Panc1 (cell line): ENCODE results near the gene PLEKHD1. TPM values are rescaled to one million over a fixed set of nuclear protein-coding genes. Genes with fewer than 3 reads are reported as not detected.

Experiments used
- ATAC-seq: fragments of 200-7000 bp; cut with Tn5 transposase; 2 replicates; pipeline ENCODE4 v1.9.1; 2020; ENCODE audit warnings: mild to moderate bottlenecking, moderate library complexity
- BruUV-seq: library from RNA; stranded (reverse); fragments of 400-500 nt; replicated peaks from 2 replicates; lab custom pipeline; 2021; lab: Mats Ljungman, UMichigan
- CTCF ChIA-PET: fragments of 300-600 bp; sonication (Branson Sonifier 250); formaldehyde crosslinking; loops from one replicate; lab custom pipeline; 2022; ENCODE audit warnings: antibody characterized with exemption; lab: Charles Lee
- POLR2A ChIA-PET: fragments of 300-600 bp; sonication (Branson Sonifier 250); formaldehyde crosslinking; loops from one replicate; lab custom pipeline; 2022; ENCODE audit warnings: antibody characterized with exemption; lab: Charles Lee
- DNase-seq: peaks from one replicate; pipeline ENCODE4 v3.0.0-alpha.2; 2010; ENCODE audit warnings: low read depth, low spot score
- H3K27ac ChIP-seq: 2 replicates; pipeline ENCODE4 v1.5.1; 2011; ENCODE audit warnings: mild to moderate bottlenecking, low read length, inconsistent platforms
- H3K27me3 ChIP-seq: fragments of 200-500 bp; sonication (Bioruptor generic); 2 replicates; pipeline ENCODE4 v1.6.0; 2014; ENCODE audit warnings: low read length, inconsistent platforms; ENCODE audit not compliant: control insufficient read depth, insufficient read depth
- H3K36me3 ChIP-seq: fragments of 200-500 bp; sonication (Bioruptor generic); 2 replicates; pipeline ENCODE4 v1.5.1; 2014; ENCODE audit warnings: inconsistent platforms, mild to moderate bottlenecking, low read length, moderate library complexity; ENCODE audit not compliant: control insufficient read depth, insufficient read depth
- H3K4me1 ChIP-seq: 2 replicates; pipeline ENCODE4 v1.5.1; 2011; ENCODE audit warnings: inconsistent platforms, mild to moderate bottlenecking, low read length, moderate library complexity; ENCODE audit not compliant: control insufficient read depth, insufficient read depth
- H3K4me3 ChIP-seq, 2 experiments: 2 replicates each; pipeline ENCODE4 v1.5.1; 2011 to 2012; ENCODE audit warnings: low read depth in 2 of 2, low read length in 2 of 2, mild to moderate bottlenecking in 2 of 2, inconsistent platforms in 1 of 2, moderate library complexity in 1 of 2
- H3K9me3 ChIP-seq: fragments of 200-500 bp; sonication (Bioruptor generic); 2 replicates; pipeline ENCODE4 v1.5.1; 2014; ENCODE audit warnings: low read depth, mild to moderate bottlenecking, inconsistent platforms, low read length, moderate library complexity; ENCODE audit not compliant: control insufficient read depth, insufficient read depth
- CTCF ChIP-seq: fragments of 450-650 bp; IDR thresholded peaks from 2 replicates; pipeline ENCODE4 v1.5.1; 2017; ENCODE audit warnings: mild to moderate bottlenecking
- POLR2AphosphoS5 ChIP-seq: IDR thresholded peaks from 2 replicates; pipeline ENCODE4 v1.6.1; 2012; ENCODE audit warnings: mild to moderate bottlenecking, low read depth, low read length, moderate library complexity
- REST ChIP-seq, 2 experiments: IDR thresholded peaks; 2 replicates each; pipeline ENCODE4 v1.6.1; 2011 to 2012; ENCODE audit warnings: low read depth in 2 of 2, control low read depth in 1 of 2, low read length in 1 of 2, mild to moderate bottlenecking in 1 of 2, moderate library complexity in 1 of 2; ENCODE audit not compliant: insufficient read depth in 1 of 2
- SIN3A ChIP-seq: IDR thresholded peaks from 2 replicates; pipeline ENCODE4 v1.6.1; 2012; ENCODE audit warnings: low read depth, mild to moderate bottlenecking, low read length, moderate library complexity, borderline replicate concordance; ENCODE audit not compliant: insufficient read depth
- TCF7L2 ChIP-seq: IDR thresholded peaks from 2 replicates; pipeline ENCODE4 v1.6.1; 2011; ENCODE audit warnings: mild to moderate bottlenecking, low read depth, low read length, inconsistent platforms
- in situ Hi-C: cut with HindIII; loops from 2 replicates; pipeline ENCODE4 v1.10.0; 2016; ENCODE audit warnings: low sequenced_read_pairs, low pct_unique_long_range_greater_than_20kb
- intact Hi-C: fragments of 100-400 bp; cut with micrococcal nuclease; formaldehyde crosslinking; loops from one replicate; pipeline ENCODE4 v1.10.0; 2022; ENCODE audit not compliant: unreplicated experiment
- total RNA-seq: library from RNA; stranded (reverse); gene quantifications from one replicate; pipeline ENCODE4 v1.2.1, GENCODE V29; 2021; ENCODE audit not compliant: unreplicated experiment

Gene PLEKHD1
- total RNA-seq, 1 experiment from 2014 or later, result 0.08 TPM

- CTCF ChIA-PET, result no interaction called here
- no peak for ATAC-seq
Observed at GRCh38 chr14:69536971-69537370, 52.4 kb downstream of the PLEKHD1 start.

GRCh38 chr14:69537900-69538299, 53.4 kb downstream of the PLEKHD1 start:
- TF ChIP-seq POLR2AphosphoS5, result no peak
- H3K27me3 ChIP-seq, result no peaks in the 10 kb centered on the region
- H3K4me3 ChIP-seq, result no peak overlapping the region
- intact Hi-C loops (loop anchor here (5.0 kb wide), 1 partner anchor 34 kb away; the partner anchor contains the start of gene CCDC177), in situ Hi-C loops (no loop called here)
- BruUV-seq, result no TSS peak
- no peaks in the 10 kb centered on the region for H3K4me1 ChIP-seq
- DNase-seq (no peak), ATAC-seq (no peak)
- no peaks in the 10 kb centered on the region for H3K9me3 ChIP-seq
- ChIA-PET CTCF (no interaction called here), POLR2A (no interaction called here)
- H3K36me3 ChIP-seq, result no peaks in the 10 kb centered on the region
- no peak overlapping the region for H3K27ac ChIP-seq

More at GRCh38 chr14:69536971-69537370, 52.4 kb downstream of the PLEKHD1 start:
- no peaks in the 10 kb centered on the region for H3K27me3 ChIP-seq
- no peaks in the 10 kb centered on the region for H3K9me3 ChIP-seq
- intact Hi-C loops, result loop anchor here (5.0 kb wide), 1 partner anchor 35 kb away; the partner anchor contains the start of gene CCDC177
- no TSS peak for BruUV-seq
- POLR2A ChIA-PET, result no interaction called here
- no peak for DNase-seq
- in situ Hi-C loops, result no loop called here
- no peak overlapping the region for H3K27ac ChIP-seq
- H3K4me3 ChIP-seq, result no peak overlapping the region
- no peaks in the 10 kb centered on the region for H3K36me3 ChIP-seq
- H3K4me1 ChIP-seq, result no peaks in the 10 kb centered on the region
- no peak for TF ChIP-seq SIN3A
- no peak for TF ChIP-seq TCF7L2
- TF ChIP-seq CTCF, result no peak
- TF ChIP-seq REST (IDR thresholded peaks at IDR 0.05; ENCODE audit: insufficient read depth in 1 of 2, low read depth in 2 of 2, low read length in 1 of 2), result no peak
- TF ChIP-seq POLR2AphosphoS5, result no peak

- Histone ChIP-seq H3K27me3 (no peaks in the 10 kb centered on the region), H3K4me1 (no peaks in the 10 kb centered on the region), H3K4me3 (no peak overlapping the region), H3K36me3 (no peaks in the 10 kb centered on the region), H3K27ac (no peak overlapping the region), H3K9me3 (no peaks in the 10 kb centered on the region)
- intact Hi-C loops, result loop anchor here (5.0 kb wide), 1 partner anchor 34 kb away; the partner anchor contains the start of gene CCDC177
- ChIA-PET POLR2A (no interaction called here), CTCF (interaction anchor here (0.6 kb wide), 1 partner anchor 35 kb away, joined by 6 read pairs; no protein-coding TSS in a partner anchor)
- ATAC-seq (no peak), DNase-seq (no peak)
- BruUV-seq, result no TSS peak
- TF ChIP-seq POLR2AphosphoS5 (no peak), REST (IDR thresholded peaks at IDR 0.05; ENCODE audit: insufficient read depth in 1 of 2, low read depth in 2 of 2, low read length in 1 of 2) (no peak), TCF7L2 (no peak), SIN3A (no peak), CTCF (no peak)
- in situ Hi-C loops, result no loop called here
Observed at GRCh38 chr14:69538766-69539165, 54.2 kb downstream of the PLEKHD1 start.
